ENCODE measurements around the gene C1RL. TPM values are rescaled to one million over a fixed set of nuclear protein-coding genes. Genes with fewer than 3 reads are reported as not detected.

The C1RL gene
- total RNA-seq, 1 experiment from 2014 or later, result 49.8 TPM

- H3K4me3 Mint-ChIP-seq (ENCODE audit: unreplicated experiment), result no peak overlapping the region
- no peak for DNase-seq (ENCODE audit: unreplicated experiment)
- no peak for TF ChIP-seq CTCF (IDR thresholded peaks at IDR 0.05; ENCODE audit: unreplicated experiment)
- CTCF ChIA-PET, result interaction anchor here (1.2 kb wide), 1 partner anchor 50 kb away, joined by 3 read pairs; no protein-coding TSS in a partner anchor
- no peaks in the 10 kb centered on the region for H3K4me1 Mint-ChIP-seq (ENCODE audit: insufficient read depth, unreplicated experiment)
- peaks cover 45% of the 10 kb centered on the region for H3K36me3 Mint-ChIP-seq (ENCODE audit: insufficient read depth, unreplicated experiment)
- intact Hi-C loops (cut with micrococcal nuclease), result no loop called here
- H3K9me3 Mint-ChIP-seq (ENCODE audit: unreplicated experiment), result no peaks in the 10 kb centered on the region
- BruUV-seq (replicated peaks), result no TSS peak
- peak overlapping the region; percentile 65 for H3K27ac Mint-ChIP-seq (ENCODE audit: low read depth, unreplicated experiment)
- H3K27me3 Mint-ChIP-seq (ENCODE audit: insufficient read depth, unreplicated experiment), result no peaks in the 10 kb centered on the region
- POLR2A ChIA-PET, result no interaction called here
These were observed 28.9 kb upstream of the C1RL start for GRCh38 chr12:7137908-7138307.

- no peak overlapping the region for H3K4me3 Mint-ChIP-seq (ENCODE audit: unreplicated experiment)
- intact Hi-C loops (cut with micrococcal nuclease), result no loop called here
- POLR2A ChIA-PET, result no interaction called here
- peaks cover 39% of the 10 kb centered on the region for H3K36me3 Mint-ChIP-seq (ENCODE audit: insufficient read depth, unreplicated experiment)
- CTCF ChIA-PET, result interaction anchor here (0.7 to 3.8 kb wide), 2 partner anchors 8 to 71 kb away, joined by 4 to 29 read pairs; no protein-coding TSS in a partner anchor
- no peaks in the 10 kb centered on the region for H3K9me3 Mint-ChIP-seq (ENCODE audit: unreplicated experiment)
- no TSS peak for BruUV-seq (replicated peaks)
- H3K4me1 Mint-ChIP-seq (ENCODE audit: insufficient read depth, unreplicated experiment), result no peaks in the 10 kb centered on the region
- H3K27me3 Mint-ChIP-seq (ENCODE audit: insufficient read depth, unreplicated experiment), result no peaks in the 10 kb centered on the region
- DNase-seq (ENCODE audit: unreplicated experiment), result no peak
- no peak overlapping the region for H3K27ac Mint-ChIP-seq (ENCODE audit: low read depth, unreplicated experiment)
- TF ChIP-seq CTCF (IDR thresholded peaks at IDR 0.05; ENCODE audit: unreplicated experiment), result no peak
These were observed 27.7 kb upstream of the C1RL start for GRCh38 chr12:7136676-7137075.

- H3K36me3 Mint-ChIP-seq (ENCODE audit: insufficient read depth, unreplicated experiment), result peaks cover 37% of the 10 kb centered on the region
- intact Hi-C loops (cut with micrococcal nuclease), result no loop called here
- DNase-seq (ENCODE audit: unreplicated experiment), result no peak
- CTCF ChIA-PET, result interaction anchor here (0.7 to 3.8 kb wide), 3 partner anchors 9 to 70 kb away, joined by 4 to 29 read pairs (median 6); no protein-coding TSS in a partner anchor
- H3K27ac Mint-ChIP-seq (ENCODE audit: low read depth, unreplicated experiment), result no peak overlapping the region
- no peaks in the 10 kb centered on the region for H3K4me1 Mint-ChIP-seq (ENCODE audit: insufficient read depth, unreplicated experiment)
- POLR2A ChIA-PET, result no interaction called here
- H3K4me3 Mint-ChIP-seq (ENCODE audit: unreplicated experiment), result no peak overlapping the region
- no TSS peak for BruUV-seq (replicated peaks)
- no peaks in the 10 kb centered on the region for H3K9me3 Mint-ChIP-seq (ENCODE audit: unreplicated experiment)
- no peaks in the 10 kb centered on the region for H3K27me3 Mint-ChIP-seq (ENCODE audit: insufficient read depth, unreplicated experiment)
- TF ChIP-seq CTCF (IDR thresholded peaks at IDR 0.05; ENCODE audit: unreplicated experiment), result no peak
These were observed 27.1 kb upstream of the C1RL start for GRCh38 chr12:7136071-7136470.

- Mint-ChIP-seq H3K4me3 (ENCODE audit: unreplicated experiment) (no peak overlapping the region), H3K4me1 (ENCODE audit: insufficient read depth, unreplicated experiment) (peaks cover 6% of the 10 kb centered on the region), H3K36me3 (ENCODE audit: insufficient read depth, unreplicated experiment) (peaks cover 44% of the 10 kb centered on the region), H3K27me3 (ENCODE audit: insufficient read depth, unreplicated experiment) (no peaks in the 10 kb centered on the region), H3K27ac (ENCODE audit: low read depth, unreplicated experiment) (no peak overlapping the region), H3K9me3 (ENCODE audit: unreplicated experiment) (no peaks in the 10 kb centered on the region)
- ChIA-PET CTCF (interaction anchor here (0.6 to 3.8 kb wide), 4 partner anchors 11 to 30 kb away, joined by 3 to 29 read pairs (median 4); no protein-coding TSS in a partner anchor), POLR2A (no interaction called here)
- no TSS peak for BruUV-seq (replicated peaks)
- DNase-seq (ENCODE audit: unreplicated experiment), result no peak
- intact Hi-C loops (cut with micrococcal nuclease), result no loop called here
- TF ChIP-seq CTCF (IDR thresholded peaks at IDR 0.05; ENCODE audit: unreplicated experiment), result no peak
These were observed 25.6 kb upstream of the C1RL start for GRCh38 chr12:7134396-7135166.

Data from MCF 10A (cell line).